ENCODE measurements around the gene LCE2A.

- TF ChIP-seq SIN3A (IDR thresholded peaks at IDR 0.05; ENCODE audit: borderline replicate concordance, insufficient read depth, low read length) = no peak
- TF ChIP-seq REST (IDR thresholded peaks at IDR 0.05; ENCODE audit: insufficient read depth in 1 of 2, low read depth in 2 of 2, low read length in 2 of 2) = no peak
Observed at GRCh38 chr1:152725261-152725660, 27.1 kb downstream of the LCE2A start.

All from PFSK-1 (cell line).